Immature natural killer cell (primary cell): ENCODE results near the gene CYTH4. TPM values are rescaled to one million over a fixed set of nuclear protein-coding genes. Genes with fewer than 3 reads are reported as not detected.
A peak's percentile ranks its signal among the peaks of the same experiment; 100 is the strongest.

Source experiments
- DNase-seq, 3 donors: peaks; one replicate each; pipeline ENCODE4 v3.0.0; 2022; ENCODE audit warnings: mixed read lengths in 1 of 3
- H3K27ac Mint-ChIP-seq, 6 donors: one replicate each; pipeline ENCODE4 v1.8.0; 2020; ENCODE audit warnings: mixed read lengths in 6 of 6, mild to moderate bottlenecking in 5 of 6, inconsistent platforms in 4 of 6, moderate library complexity in 3 of 6
- H3K27me3 Mint-ChIP-seq, 3 donors: one replicate each; pipeline ENCODE4 v1.8.0; 2020 to 2021; ENCODE audit warnings: low read depth in 3 of 3, mild to moderate bottlenecking in 3 of 3, mixed read lengths in 3 of 3, moderate library complexity in 3 of 3, inconsistent platforms in 1 of 3
- H3K36me3 Mint-ChIP-seq, 3 donors: one replicate each; pipeline ENCODE4 v1.8.0; 2020; ENCODE audit warnings: mixed read lengths in 3 of 3, inconsistent platforms in 2 of 3, mild to moderate bottlenecking in 2 of 3
- H3K4me1 Mint-ChIP-seq, 2 donors: one replicate each; pipeline ENCODE4 v1.8.0; 2020; ENCODE audit warnings: inconsistent platforms in 2 of 2, mild to moderate bottlenecking in 2 of 2, mixed read lengths in 2 of 2, moderate library complexity in 1 of 2
- H3K4me3 Mint-ChIP-seq, 5 donors: one replicate each; pipeline ENCODE4 v1.8.0; 2020; ENCODE audit warnings: mild to moderate bottlenecking in 5 of 5, mixed read lengths in 5 of 5, inconsistent platforms in 3 of 5, moderate library complexity in 3 of 5
- H3K9me3 Mint-ChIP-seq, 6 donors: one replicate each; pipeline ENCODE4 v1.8.0; 2020; ENCODE audit warnings: mild to moderate bottlenecking in 6 of 6, mixed read lengths in 6 of 6, inconsistent platforms in 4 of 6, moderate library complexity in 3 of 6
- polyA plus RNA-seq, 3 donors: library from polyadenylated mRNA; unstranded; fragments of 300-500 nt; fragmentation: Illumina TruSeq; gene quantifications; one replicate each; pipeline ENCODE4 v1.2.3, GENCODE V29; 2021

The CYTH4 gene
- polyA plus RNA-seq, 3 donors from 2014 or later, result 42.5 to 95.4 (median 54.1) TPM

DNA sequence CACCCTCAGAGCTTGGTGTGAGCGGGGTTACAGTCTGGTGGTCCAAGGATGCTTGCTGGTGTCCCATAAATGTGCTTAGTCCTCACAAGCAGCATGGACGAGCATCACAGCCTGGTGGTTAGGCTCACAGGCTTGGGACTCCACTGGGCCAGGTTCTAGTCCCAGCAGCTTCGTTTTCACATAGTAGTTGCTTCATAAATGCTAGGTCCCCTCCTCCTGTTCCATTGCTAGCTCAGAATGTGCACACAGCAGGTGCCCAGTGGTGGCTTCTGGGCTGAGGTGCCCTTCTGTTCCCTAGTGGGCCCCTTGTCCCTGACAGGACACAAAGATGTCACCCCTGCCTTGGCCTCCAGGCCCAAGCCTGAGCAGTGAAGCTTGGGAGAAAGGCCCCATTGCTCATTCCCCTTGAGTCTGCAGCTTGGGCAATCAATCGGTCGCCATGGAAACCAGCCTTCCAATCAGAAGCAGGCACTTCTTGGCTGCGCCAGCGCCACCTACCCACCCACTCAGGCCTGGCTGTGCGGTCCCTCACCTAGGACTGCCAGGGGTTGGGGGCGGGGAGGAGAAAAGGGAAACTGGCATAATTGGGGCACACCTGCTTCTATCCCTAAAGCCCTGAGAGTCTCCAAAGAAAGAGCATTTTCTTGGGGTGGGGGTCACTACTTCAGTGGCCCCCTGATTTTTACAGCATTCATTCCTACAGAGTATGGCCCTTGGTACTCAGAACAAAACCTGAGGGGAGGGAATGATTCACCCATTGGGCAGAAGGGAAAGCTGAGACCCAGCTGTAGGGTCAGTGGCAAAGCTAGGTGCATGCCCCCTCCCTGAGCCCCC is 48.1 kb downstream of the CYTH4 start:
- Mint-ChIP-seq H3K9me3 (no peaks in the 10 kb centered on the region), H3K4me1 (peaks cover 4 to 6% of the 10 kb centered on the region in 2 donors), H3K27ac (no peak overlapping the region), H3K27me3 (peaks cover 18 to 36% (median 30%) of the 10 kb centered on the region in 3 donors), H3K36me3 (no peaks in the 10 kb centered on the region), H3K4me3 (no peak overlapping the region)
- DNase-seq, result no peak

DNA sequence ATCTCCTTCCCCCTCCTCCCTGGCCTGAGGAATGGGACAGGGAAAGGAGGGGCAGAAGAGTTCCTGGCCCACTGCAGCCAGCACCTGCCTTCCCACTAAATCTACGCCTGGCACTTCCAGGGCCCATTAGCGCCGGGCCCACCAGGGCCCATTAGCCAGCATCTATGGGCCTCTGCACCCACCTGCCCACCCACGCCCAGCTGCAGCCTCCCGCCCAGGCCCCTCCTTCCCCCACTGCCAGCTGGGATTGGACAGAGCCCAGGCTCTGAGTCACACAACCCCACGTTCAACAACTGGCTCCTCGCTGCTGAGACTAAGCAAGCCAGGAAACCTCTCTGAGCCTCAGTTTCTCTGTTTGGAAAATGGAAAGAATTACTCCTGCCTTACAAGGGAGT is 48.7 kb downstream of the CYTH4 start:
- H3K4me1 Mint-ChIP-seq, result peaks cover 5 to 6% of the 10 kb centered on the region in 2 donors
- DNase-seq, result no peak
- H3K27ac Mint-ChIP-seq, result no peak overlapping the region
- no peak overlapping the region for H3K4me3 Mint-ChIP-seq
- H3K36me3 Mint-ChIP-seq, result no peaks in the 10 kb centered on the region
- no peaks in the 10 kb centered on the region for H3K9me3 Mint-ChIP-seq
- peaks cover 20 to 36% (median 29%) of the 10 kb centered on the region in 3 donors for H3K27me3 Mint-ChIP-seq

DNA sequence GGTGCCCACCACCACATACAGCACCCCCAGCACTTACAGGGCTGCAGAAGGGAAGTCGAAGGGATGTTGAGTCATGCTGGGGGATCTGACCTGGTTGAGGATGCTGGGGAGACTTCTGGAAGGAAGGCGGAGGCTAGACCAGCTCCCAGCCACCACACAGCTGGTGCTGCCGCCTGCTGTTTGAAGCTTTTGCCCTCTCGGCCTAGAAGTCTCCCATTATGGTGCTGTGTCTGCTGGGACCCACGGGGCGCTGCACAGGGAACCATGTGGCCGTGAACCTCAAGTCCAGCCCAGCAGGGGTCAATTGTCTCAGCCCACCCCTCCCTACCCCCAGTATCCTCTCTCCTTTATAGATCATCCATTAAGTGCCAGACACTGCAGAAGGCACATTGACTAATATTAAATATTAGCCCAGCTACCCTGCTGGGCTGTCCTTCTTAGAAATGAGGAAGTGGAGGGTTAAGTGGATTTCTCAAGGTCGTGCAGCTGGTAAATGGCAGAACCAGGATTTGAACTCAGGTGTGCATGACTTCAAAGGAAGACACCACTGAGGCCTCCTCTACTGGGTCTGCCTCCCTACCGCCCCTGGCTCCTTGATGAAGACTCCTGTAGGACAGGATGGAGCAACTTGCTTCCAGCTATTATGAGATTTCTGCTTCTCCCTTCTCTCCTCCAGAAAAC is 49.7 kb downstream of the CYTH4 start:
- DNase-seq, result no peak
- Mint-ChIP-seq H3K27me3 (peaks cover 20 to 32% (median 29%) of the 10 kb centered on the region in 3 donors), H3K27ac (no peak overlapping the region), H3K36me3 (no peaks in the 10 kb centered on the region), H3K4me1 (peaks cover 5 to 6% of the 10 kb centered on the region in 2 donors), H3K4me3 (no peak overlapping the region), H3K9me3 (no peaks in the 10 kb centered on the region)

DNA sequence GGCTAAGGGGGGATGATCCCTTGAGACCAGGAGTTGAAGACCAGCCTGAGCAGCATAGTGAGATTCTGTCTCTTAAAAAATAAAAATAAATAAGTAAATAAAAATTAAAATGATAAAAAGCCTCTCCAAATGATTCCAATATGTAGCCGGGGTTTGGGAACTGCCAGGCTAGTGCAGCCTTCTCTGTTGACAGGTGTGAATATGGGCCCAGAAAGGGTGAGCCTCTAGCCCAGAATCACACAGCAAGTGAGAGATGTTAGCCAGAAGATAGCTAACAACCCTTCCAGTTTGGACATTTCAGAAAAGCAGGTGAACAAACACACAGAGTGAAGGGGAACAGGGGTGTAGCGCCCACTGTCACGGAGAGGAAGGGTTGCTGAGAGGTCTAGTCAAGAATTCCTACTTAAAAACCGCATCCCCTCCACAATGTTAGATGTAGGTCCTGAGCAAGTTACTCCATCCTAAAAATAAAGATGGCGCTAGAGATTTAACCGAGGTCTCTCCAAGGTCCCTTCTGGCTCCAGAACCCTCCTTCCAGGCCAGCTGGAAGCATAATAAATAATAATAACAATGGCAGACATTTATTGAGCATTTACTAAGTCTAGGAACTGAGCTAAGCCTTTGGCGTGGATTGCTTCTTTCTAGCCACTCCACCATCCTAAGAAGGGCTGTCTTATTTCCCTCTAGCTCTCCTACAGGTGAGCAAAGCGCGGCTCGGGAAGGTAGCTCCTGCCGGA is 51.6 kb downstream of the CYTH4 start:
- H3K4me3 Mint-ChIP-seq, result peak overlapping the region in 2 of 5 donors; percentile 14 to 32
- H3K27ac Mint-ChIP-seq, result no peak overlapping the region
- DNase-seq, result no peak
- no peaks in the 10 kb centered on the region for H3K9me3 Mint-ChIP-seq
- no peaks in the 10 kb centered on the region for H3K36me3 Mint-ChIP-seq
- peaks cover 5 to 6% of the 10 kb centered on the region in 2 donors for H3K4me1 Mint-ChIP-seq
- H3K27me3 Mint-ChIP-seq, result peaks cover 10 to 28% (median 21%) of the 10 kb centered on the region in 3 donors

DNA sequence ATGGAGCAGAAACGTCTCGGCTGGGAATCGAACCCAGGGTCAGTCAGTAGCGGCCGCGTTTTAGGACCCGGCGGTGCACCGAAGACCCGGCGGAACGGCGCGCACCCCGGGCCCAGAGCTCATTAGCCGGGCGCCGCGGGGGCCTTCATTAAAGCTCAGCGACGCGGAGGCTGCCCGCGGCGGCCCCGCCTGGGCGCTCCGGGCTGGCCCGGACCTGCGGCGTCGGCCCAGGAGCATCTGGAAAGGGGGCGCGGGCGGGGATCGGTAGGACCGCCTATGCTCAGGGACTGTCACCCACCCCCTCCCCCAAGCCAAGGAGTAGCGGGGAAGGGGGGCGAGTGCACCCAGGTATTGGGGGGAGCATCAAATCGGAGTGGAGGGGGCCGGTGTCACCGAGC is 52.2 kb downstream of the CYTH4 start:
- no peak for DNase-seq
- peaks cover 5 to 6% of the 10 kb centered on the region in 2 donors for H3K4me1 Mint-ChIP-seq
- H3K27ac Mint-ChIP-seq, result no peak overlapping the region
- H3K27me3 Mint-ChIP-seq, result peaks cover 7 to 29% (median 17%) of the 10 kb centered on the region in 3 donors
- H3K36me3 Mint-ChIP-seq, result no peaks in the 10 kb centered on the region
- H3K4me3 Mint-ChIP-seq, result peak overlapping the region in 2 of 5 donors; percentile 14 to 32
- H3K9me3 Mint-ChIP-seq, result no peaks in the 10 kb centered on the region

DNA sequence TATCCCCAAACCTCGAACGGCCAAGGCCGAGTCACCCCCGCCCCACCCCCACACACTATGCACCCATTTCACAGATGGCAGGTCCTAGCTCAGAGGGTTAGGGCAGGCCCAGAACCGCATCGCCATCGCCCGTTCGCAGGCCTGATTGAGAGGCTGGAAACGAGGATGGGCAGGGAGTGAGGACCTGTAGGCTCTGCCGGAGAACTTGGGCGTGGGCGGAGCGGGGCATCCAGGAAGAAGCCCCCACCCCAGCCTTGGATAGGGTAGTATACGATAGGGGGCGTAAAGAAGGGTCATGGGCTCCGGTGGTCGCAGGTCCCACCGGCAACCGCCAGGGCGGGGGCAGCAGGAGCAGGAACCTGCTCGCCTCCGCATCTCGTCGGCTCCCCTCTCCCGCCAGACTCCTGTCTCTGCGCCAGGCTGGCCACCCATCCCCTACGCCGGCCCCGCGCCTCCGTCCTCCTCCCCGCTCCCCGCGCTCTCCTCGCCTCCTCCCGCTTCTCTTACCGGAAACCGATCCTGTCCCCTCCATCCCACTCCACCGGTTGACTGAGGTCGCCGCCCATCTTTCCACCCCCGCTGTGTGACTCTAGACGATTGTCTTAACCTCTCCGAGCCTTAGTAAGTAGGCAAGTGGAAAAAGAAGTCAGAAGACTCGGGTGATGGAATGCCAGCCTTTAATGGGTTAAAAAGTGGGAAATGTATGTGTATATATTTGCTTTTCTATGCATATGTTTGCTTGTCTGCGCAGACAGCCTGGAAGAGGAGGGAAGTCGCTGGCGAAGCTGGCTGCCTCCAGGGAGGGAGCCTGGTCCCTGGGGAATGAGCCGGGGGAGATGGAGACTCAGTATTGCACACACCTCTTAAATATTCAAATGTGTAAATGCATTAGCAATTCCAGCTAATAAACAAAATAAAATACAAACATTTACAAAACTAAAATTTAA is 52.8 kb downstream of the CYTH4 start:
- DNase-seq, result no peak
- Mint-ChIP-seq H3K9me3 (no peaks in the 10 kb centered on the region), H3K27me3 (peaks cover 6 to 29% (median 12%) of the 10 kb centered on the region in 3 donors), H3K4me1 (peaks cover 5 to 6% of the 10 kb centered on the region in 2 donors), H3K27ac (no peak overlapping the region), H3K36me3 (no peaks in the 10 kb centered on the region), H3K4me3 (no peak overlapping the region)

DNA sequence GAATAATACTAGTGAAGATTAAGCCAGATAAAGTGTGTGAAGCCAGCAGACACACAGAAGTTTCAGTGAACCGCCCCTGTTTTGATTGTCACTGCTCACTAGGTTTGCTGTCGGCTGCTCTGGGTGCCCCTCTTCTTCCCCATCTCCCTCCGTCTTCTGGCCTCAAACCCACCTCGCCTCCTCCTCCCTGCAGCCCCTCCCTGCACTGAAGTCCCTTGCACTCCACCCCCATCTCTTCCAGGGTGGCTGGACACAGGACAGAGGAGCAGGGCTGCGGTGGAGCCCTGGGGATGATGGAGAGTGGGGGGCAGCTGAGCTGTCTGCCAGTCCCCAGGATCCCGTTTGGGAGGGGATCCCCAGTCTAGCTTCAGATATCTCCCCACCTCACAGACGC is 53.5 kb downstream of the CYTH4 start:
- Mint-ChIP-seq H3K27me3 (peaks cover 6 to 29% (median 12%) of the 10 kb centered on the region in 3 donors), H3K4me1 (peaks cover 5 to 6% of the 10 kb centered on the region in 2 donors), H3K27ac (no peak overlapping the region), H3K4me3 (no peak overlapping the region), H3K9me3 (no peaks in the 10 kb centered on the region), H3K36me3 (no peaks in the 10 kb centered on the region)
- no peak for DNase-seq

DNA sequence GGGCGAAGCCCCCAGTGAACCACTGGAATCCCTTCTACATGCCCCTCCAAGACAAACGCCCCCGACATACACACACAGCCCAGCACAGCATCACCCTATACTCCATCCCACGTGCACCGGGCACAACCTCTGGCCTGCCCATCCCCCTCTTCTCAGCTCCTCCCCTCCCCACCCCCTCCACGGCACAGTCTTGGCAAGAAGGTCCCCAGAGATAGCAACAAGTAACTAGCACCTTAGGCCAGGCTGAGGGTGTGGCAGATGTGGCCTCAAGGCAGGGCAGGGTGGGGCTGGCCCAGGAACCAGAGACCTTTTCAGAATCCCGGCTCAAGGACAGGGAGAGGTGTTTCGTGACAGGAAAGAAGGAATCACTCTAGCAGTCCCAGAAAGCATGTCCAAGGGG is 54.3 kb downstream of the CYTH4 start:
- Mint-ChIP-seq H3K36me3 (no peaks in the 10 kb centered on the region), H3K4me1 (peaks cover 5 to 6% of the 10 kb centered on the region in 2 donors), H3K4me3 (no peak overlapping the region), H3K9me3 (no peaks in the 10 kb centered on the region), H3K27ac (no peak overlapping the region), H3K27me3 (peaks cover 6 to 29% (median 12%) of the 10 kb centered on the region in 3 donors)
- no peak for DNase-seq

DNA sequence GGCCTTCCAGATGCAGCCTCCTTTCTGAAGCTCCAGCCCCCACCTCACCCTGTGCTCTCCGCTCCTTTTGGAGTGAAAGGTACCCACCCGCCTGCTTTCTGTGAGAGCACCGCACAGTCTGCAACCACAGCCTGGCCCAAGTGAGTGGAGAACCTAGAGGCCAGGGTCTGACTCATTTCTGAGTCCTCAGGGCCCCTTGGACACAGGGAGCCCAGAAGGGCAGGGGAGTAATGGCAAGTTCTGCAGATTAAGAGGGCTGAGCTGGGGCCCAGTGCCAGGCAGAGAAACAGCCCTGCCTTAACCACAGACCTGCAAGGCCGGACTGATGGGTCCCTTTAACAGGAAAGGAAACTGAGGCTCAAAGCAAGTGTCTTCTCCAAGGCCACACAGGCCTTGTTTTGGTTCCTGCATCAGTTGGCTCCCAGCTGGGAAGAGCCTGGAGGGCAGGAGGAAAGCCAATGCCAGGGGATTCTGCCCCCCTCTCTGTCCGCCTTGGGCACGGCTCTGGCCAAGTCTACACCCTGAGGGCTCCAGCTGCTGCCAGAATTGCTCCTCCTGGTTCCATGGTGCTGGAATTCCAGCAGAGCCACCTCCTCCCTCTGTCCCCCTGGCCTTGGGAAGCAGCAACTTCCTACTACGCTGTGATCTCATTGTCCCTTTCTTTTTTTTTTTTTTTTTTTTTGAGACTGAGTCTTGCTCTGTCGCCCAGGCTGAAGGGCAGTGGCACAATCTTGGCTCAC is 55.1 kb downstream of the CYTH4 start:
- no peak for DNase-seq
- no peak overlapping the region for H3K27ac Mint-ChIP-seq
- no peak overlapping the region for H3K4me3 Mint-ChIP-seq
- H3K27me3 Mint-ChIP-seq, result peaks cover 6 to 26% (median 12%) of the 10 kb centered on the region in 3 donors
- H3K36me3 Mint-ChIP-seq, result no peaks in the 10 kb centered on the region
- no peaks in the 10 kb centered on the region for H3K9me3 Mint-ChIP-seq
- peaks cover 5 to 6% of the 10 kb centered on the region in 2 donors for H3K4me1 Mint-ChIP-seq

DNA sequence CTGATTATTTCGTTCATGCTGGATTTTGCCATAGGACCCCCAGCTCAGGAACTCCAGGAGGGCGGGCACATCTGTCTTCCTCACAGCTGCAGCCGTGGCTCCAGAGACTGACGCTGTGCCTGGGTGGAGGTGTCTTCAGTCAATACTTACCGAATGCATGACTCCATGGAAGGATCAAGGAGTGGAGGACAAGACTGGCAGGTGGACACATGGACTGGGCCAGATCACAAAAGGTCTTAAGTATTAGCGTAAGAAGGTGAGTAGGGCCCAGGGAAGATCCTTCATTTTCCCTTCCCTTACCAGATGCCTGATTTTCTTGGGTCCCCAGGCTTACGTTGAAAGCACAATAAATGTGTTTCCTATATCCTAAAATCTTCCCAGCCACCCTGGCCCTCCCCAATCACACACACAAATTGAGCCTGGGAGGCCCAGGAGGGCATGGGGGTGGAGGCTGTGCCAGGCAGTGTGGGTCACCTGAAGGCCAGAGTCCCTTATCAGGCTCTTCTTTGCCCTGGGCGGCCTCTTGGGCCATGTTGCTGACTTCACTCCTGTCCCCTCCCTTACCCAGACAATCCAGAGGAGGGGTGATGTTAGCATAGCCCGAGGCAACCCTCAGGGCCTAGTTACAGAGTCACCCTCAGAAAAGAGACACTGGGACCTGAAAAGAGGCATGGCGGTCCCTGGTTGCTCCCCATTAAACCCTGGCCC is 56.4 kb downstream of the CYTH4 start:
- no peaks in the 10 kb centered on the region for H3K9me3 Mint-ChIP-seq
- H3K27ac Mint-ChIP-seq, result no peak overlapping the region
- no peaks in the 10 kb centered on the region for H3K36me3 Mint-ChIP-seq
- H3K27me3 Mint-ChIP-seq, result peaks cover 6 to 21% (median 6%) of the 10 kb centered on the region in 3 donors
- H3K4me1 Mint-ChIP-seq, result peaks cover 5 to 6% of the 10 kb centered on the region in 2 donors
- H3K4me3 Mint-ChIP-seq, result peak overlapping the region in 1 of 5 donors; percentile 40
- no peak for DNase-seq

DNA sequence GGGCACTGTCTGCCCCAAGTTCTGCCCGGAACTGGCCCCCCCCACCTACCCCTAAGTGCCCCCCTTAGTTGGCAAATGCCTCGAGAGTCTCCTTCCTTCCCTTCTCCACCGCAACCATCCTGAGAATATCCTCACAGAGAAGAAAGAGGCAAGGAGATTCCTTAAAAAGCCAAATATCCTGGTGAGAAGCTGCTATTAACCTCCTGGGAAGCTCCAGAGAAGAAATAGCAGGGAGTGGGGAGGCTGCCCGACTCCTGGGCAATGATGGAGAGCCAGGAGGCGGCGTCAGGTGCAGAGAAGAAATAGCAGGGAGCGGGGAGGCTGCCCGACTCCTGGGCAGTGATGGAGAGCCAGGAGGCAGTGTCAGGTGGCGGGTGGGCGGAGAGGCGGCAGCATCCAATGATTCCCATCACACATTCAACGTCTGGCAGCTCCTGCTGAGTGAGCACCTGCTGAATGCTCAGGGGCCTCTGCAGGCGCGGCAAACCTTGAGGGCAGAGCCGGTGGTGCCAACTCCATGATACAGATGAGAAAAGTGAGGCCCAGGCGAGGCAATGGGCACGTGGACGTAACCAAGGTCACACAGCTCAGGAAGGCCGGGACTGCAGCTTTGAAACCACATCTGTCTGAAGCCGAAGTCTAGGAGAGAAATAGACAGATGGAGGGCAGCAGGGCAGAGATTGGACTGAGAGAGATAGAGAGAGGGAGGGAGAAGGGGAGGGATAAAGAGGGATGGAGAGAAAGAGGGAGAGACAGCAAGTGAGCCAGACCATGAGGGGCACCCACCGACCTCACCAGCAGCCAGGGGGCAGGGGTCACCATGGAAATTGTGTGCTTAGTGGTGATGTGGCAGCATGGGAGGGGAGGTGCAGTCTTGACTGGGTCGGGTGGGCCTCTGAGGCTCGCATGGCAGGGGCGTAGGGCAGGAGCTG is 58.3 kb downstream of the CYTH4 start:
- peaks cover 0 to 9% (median 3%) of the 10 kb centered on the region in 3 donors for H3K27me3 Mint-ChIP-seq
- no peaks in the 10 kb centered on the region for H3K4me1 Mint-ChIP-seq
- no peak overlapping the region for H3K27ac Mint-ChIP-seq
- DNase-seq, result no peak
- H3K36me3 Mint-ChIP-seq, result no peaks in the 10 kb centered on the region
- no peak overlapping the region for H3K4me3 Mint-ChIP-seq
- H3K9me3 Mint-ChIP-seq, result no peaks in the 10 kb centered on the region
